Measurements from ENCODE around the gene CHD9. TPM values are rescaled to one million over a fixed set of nuclear protein-coding genes. Genes with fewer than 3 reads are reported as not detected.

CHD9 gene
- total and polyA plus RNA-seq, 9 of the 15 experiments (the other 6 are each of a cell fraction or from before 2014, with no cell fraction given), result 29.0 to 69.3 (median 40.6) TPM

- TF ChIP-seq, protein P1, sequence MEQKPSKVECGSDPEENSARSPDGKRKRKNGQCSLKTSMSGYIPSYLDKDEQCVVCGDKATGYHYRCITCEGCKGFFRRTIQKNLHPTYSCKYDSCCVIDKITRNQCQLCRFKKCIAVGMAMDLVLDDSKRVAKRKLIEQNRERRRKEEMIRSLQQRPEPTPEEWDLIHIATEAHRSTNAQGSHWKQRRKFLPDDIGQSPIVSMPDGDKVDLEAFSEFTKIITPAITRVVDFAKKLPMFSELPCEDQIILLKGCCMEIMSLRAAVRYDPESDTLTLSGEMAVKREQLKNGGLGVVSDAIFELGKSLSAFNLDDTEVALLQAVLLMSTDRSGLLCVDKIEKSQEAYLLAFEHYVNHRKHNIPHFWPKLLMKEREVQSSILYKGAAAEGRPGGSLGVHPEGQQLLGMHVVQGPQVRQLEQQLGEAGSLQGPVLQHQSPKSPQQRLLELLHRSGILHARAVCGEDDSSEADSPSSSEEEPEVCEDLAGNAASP (IDR thresholded peaks at IDR 0.05), result no peak
- no peak for TF ChIP-seq ZNF316 (IDR thresholded peaks at IDR 0.05)
- peak; percentile 31; the same call in 1 of the 2 replicates for TF ChIP-seq CHD2 (IDR thresholded peaks at IDR 0.05; ENCODE audit: low read depth, low read length)
- peak; percentile 85 for TF ChIP-seq LEF1 (IDR thresholded peaks at IDR 0.05)
- peak; percentile 30 for TF ChIP-seq MEIS2 (IDR thresholded peaks at IDR 0.05; ENCODE audit: partially characterized antibody)
- no peak for TF ChIP-seq TCF7L2 (IDR thresholded peaks at IDR 0.05; ENCODE audit: low read depth, low read length)
- TF ChIP-seq ZNF592 (IDR thresholded peaks at IDR 0.05), result peak; percentile 28
- no peak for TF ChIP-seq ZNF3 (CRISPR knock-in tag; IDR thresholded peaks at IDR 0.05)
- TF ChIP-seq VEZF1 (CRISPR knock-in tag; IDR thresholded peaks at IDR 0.05), result peak; percentile 70
- no peak for TF ChIP-seq TCF7 (IDR thresholded peaks at IDR 0.05; ENCODE audit: borderline replicate concordance)
- 0 out of 2 replicates have a peak, but pooled peaks have one; percentile 6 for TF ChIP-seq ZSCAN32 (CRISPR knock-in tag; IDR thresholded peaks at IDR 0.05)
- TF ChIP-seq BHLHE40 (IDR thresholded peaks at IDR 0.05; ENCODE audit: low read length), result peak; percentile 45
- TF ChIP-seq RFX5 (IDR thresholded peaks at IDR 0.05; ENCODE audit: low read depth, low read length), result no peak
- TF ChIP-seq MLLT1 (IDR thresholded peaks at IDR 0.05), result peak; percentile 19 to 61; a peak in 2 of 4 replicates
- peak; percentile 12 to 15; a peak in 1 of 4 replicates for TF ChIP-seq TRIM24 (IDR thresholded peaks at IDR 0.05)
- TF ChIP-seq GMEB1 (CRISPR knock-in tag; IDR thresholded peaks at IDR 0.05), result no peak
Observed at GRCh38 chr16:53055541-53056391, 975 bp downstream of the CHD9 start (continued).
